Adrenal gland (tissue), 12 donors: Measurements from ENCODE around the gene MAML3. TPM values are rescaled to one million over a fixed set of nuclear protein-coding genes. Genes with fewer than 3 reads are reported as not detected.

Source experiments
- DNase-seq, 7 donors: peaks; one replicate each; pipeline ENCODE4 v3.0.0-alpha.2; 2019 to 2020
- H3K27ac ChIP-seq, 5 donors: fragments of 200-600 bp; sonication (generic) in 4 of 5; 1 replicate in 3 of 5; 2 replicates in 2 of 5; pipeline versions ENCODE4 v1.5.1 to v1.8.0; 2016 to 2020; ENCODE audit warnings: mild to moderate bottlenecking in 1 of 5
- H3K27me3 ChIP-seq: fragments of 200-600 bp; 2 replicates; pipeline ENCODE4 v1.8.0; 2021
- H3K36me3 ChIP-seq, 2 donors: fragments of 200-600 bp; replicated peaks in 1 of 2; 1 replicate in 1 of 2; 2 replicates in 1 of 2; pipeline versions ENCODE4 v1.5.1 to v1.8.0; 2018 to 2022
- H3K4me1 ChIP-seq, 2 donors: fragments of 200-600 bp; replicated peaks in 1 of 2; 1 replicate in 1 of 2; 2 replicates in 1 of 2; pipeline versions ENCODE4 v1.5.1 to v1.8.0; 2018 to 2021
- H3K4me3 ChIP-seq, 4 donors: fragments of 200-600 bp; sonication (generic) in 3 of 4; one replicate each; pipeline ENCODE4 v1.5.1; 2016 to 2018
- H3K9me3 ChIP-seq, 3 donors: fragments of 200-600 bp; sonication (generic) in 1 of 3; replicated peaks in 1 of 3; 1 replicate in 2 of 3; 2 replicates in 1 of 3; pipeline versions ENCODE4 v1.5.1 to v1.8.0; 2016 to 2021
- POLR2A ChIP-seq, 2 donors: fragments of 450-650 bp; IDR thresholded peaks; one replicate each; pipeline ENCODE4 v1.6.1; 2017; ENCODE audit warnings: antibody characterized with exemption in 2 of 2, mild to moderate bottlenecking in 2 of 2, moderate library complexity in 1 of 2
- WGBS, 4 donors: extraction: QIAGEN DNeasy Blood & Tissue Kit in 2 of 4; methylation state at CpG; one replicate each; pipeline versions ENCODE4 v1.1.5 to v1.1.7; 2013 to 2017; 5-methylcytosine and 5-hydroxymethylcytosine counted together
- intact Hi-C, 2 donors: fragments of 100-400 bp; cut with DNase I; formaldehyde crosslinking; loops; one replicate each; pipeline versions ENCODE4 v1.14.1 to v1.15.0; 2022 to 2023
- polyA plus RNA-seq, 3 donors: library from polyadenylated mRNA; stranded (reverse); fragments of 200-250 nt in 2 of 3; fragments of 350-450 nt in 1 of 3; fragmentation: Illumina TruSeq in 1 of 3; extraction: RNeasy Lipid Tissue Mini Kit (QIAGEN cat#74804) in 1 of 3; gene quantifications; one replicate each; pipeline ENCODE4 v1.2.3, GENCODE V29; 2013 to 2014
- total RNA-seq, 9 donors: library from RNA; depleted of rRNA in 4 of 9; stranded (reverse); fragments of >200 nt in 4 of 9; fragments of 120-200 nt in 1 of 9; fragmentation: NEBNext Ultra II Directional in 1 of 9; extraction: Animal tissue kit (Norgen Biotek cat#: 25700) in 1 of 9; gene quantifications; one replicate each; pipeline versions ENCODE4 v1.1.0 to v1.2.4, GENCODE V29; 2013 to 2023
- TF ChIP-seq, protein P1 (sequence below), 6 experiments: fragments of 450-650 bp in 4 of 6; fragments of 200-600 bp in 2 of 6; sonication (generic) in 1 of 6; IDR thresholded peaks; 1 replicate in 5 of 6; 2 replicates in 1 of 6; pipeline versions ENCODE4 v1.5.1 to v1.8.0; 2016 to 2021; ENCODE audit warnings: antibody characterized with exemption in 6 of 6, mild to moderate bottlenecking in 2 of 6, moderate library complexity in 1 of 6
- donor health status: healthy with polysubstance abuse.
- donor health status: Bipolar disorder and iron deficiency.
- donor health status: DM: yes; HTN: yes; CAD: no.
- donor health status: DM: no; HTN: no; CAD: no.
- donor health status: DM: no; HTN: no; CAD: no.
- donor health status: DM: yes; HTN: yes; CAD: no.

Gene MAML3
- total and polyA plus RNA-seq, 12 donors = 2.0 to 15.9 (median 8.4) TPM

DNA sequence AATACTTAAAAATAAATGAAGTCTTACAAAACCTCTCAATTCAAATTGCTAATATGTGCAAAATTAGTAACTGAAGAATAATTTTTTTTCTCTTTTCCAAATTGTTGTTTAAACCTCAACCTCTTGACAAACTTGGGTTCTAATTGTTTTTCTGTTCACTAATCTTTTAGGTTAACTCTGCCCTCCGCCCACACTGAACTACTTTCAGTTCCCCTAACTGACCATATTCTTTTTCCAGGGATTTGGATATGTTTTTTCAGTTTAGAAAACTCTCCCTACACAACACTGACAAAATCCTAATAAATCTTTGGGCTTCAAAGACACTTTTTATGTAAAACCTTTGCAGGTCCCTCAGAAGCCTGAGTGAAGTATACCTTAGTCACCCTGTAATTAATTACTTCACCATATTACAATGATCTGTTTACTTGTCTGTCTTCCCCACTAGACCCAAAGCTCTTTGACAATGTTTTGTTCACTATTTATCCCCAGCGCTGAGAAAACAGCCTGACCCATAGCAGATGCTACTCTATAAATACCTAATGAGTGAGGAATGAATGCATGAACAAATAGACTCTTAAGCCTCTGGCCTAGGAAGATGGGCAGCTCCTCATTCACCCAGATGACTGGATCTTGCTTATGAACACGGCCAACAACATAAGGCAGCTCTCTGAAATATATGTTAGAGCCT lies 134.9 kb downstream of the MAML3 start:
- WGBS, 4 donors = 72 to 84% (median 80%) methylated on average over 3 of the region's 3 CpGs
- no peak for TF ChIP-seq POLR2A (IDR thresholded peaks at IDR 0.05)
- TF ChIP-seq, protein P1, sequence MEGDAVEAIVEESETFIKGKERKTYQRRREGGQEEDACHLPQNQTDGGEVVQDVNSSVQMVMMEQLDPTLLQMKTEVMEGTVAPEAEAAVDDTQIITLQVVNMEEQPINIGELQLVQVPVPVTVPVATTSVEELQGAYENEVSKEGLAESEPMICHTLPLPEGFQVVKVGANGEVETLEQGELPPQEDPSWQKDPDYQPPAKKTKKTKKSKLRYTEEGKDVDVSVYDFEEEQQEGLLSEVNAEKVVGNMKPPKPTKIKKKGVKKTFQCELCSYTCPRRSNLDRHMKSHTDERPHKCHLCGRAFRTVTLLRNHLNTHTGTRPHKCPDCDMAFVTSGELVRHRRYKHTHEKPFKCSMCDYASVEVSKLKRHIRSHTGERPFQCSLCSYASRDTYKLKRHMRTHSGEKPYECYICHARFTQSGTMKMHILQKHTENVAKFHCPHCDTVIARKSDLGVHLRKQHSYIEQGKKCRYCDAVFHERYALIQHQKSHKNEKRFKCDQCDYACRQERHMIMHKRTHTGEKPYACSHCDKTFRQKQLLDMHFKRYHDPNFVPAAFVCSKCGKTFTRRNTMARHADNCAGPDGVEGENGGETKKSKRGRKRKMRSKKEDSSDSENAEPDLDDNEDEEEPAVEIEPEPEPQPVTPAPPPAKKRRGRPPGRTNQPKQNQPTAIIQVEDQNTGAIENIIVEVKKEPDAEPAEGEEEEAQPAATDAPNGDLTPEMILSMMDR (IDR thresholded peaks at IDR 0.05) = no peak
- intact Hi-C loops = no loop called here
- DNase-seq = no peak
- Histone ChIP-seq H3K36me3 (no peaks in the 10 kb centered on the region), H3K9me3 (no peaks in the 10 kb centered on the region), H3K27me3 (no peaks in the 10 kb centered on the region), H3K4me3 (no peak overlapping the region), H3K4me1 (peaks cover 0 to 29% of the 10 kb centered on the region in 2 donors), H3K27ac (no peak overlapping the region)

GRCh38 chr4:140014284-140014683 lies 139.7 kb downstream of the MAML3 start:
- WGBS, 4 donors = 93 to 95% (median 95%) methylated on average over 5 of the region's 5 CpGs
- DNase-seq = no peak
- intact Hi-C loops = no loop called here

GRCh38 chr4:140012688-140013486 lies 141.1 kb downstream of the MAML3 start:
- DNase-seq = peak; percentile 38 to 80 (median 54)

More at GRCh38 chr4:140014284-140014683, 139.7 kb downstream of the MAML3 start:
- Histone ChIP-seq H3K36me3 (no peaks in the 10 kb centered on the region), H3K27ac (no peak overlapping the region), H3K4me1 (peaks cover 0 to 15% of the 10 kb centered on the region in 2 donors), H3K9me3 (no peaks in the 10 kb centered on the region), H3K27me3 (no peaks in the 10 kb centered on the region), H3K4me3 (no peak overlapping the region)
- no peak for TF ChIP-seq POLR2A (IDR thresholded peaks at IDR 0.05)
- TF ChIP-seq, protein P1 (IDR thresholded peaks at IDR 0.05) = no peak

DNA sequence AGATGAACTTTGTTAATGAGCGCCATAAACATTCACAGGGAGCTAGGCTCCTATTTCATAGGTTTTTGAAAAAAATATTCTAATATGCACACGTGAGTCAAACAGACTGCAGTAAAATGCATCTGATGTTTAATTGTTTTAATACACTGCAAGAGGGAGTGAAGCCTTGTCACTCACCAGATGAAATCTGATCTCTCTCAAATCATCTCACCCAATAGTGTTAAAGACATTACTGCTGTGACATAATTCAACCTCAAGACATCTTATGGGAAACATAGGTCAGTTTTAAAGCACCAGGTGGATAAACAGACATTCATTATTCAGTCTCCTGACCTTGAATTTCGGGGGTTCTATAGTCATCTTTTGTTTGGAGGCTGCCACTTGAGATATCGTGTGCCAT lies 148.3 kb downstream of the MAML3 start:
- 73 to 80% (median 75%) methylated on average over 4 of the region's 4 CpGs for WGBS, 4 donors
- DNase-seq = no peak
- Histone ChIP-seq H3K9me3 (no peaks in the 10 kb centered on the region), H3K4me3 (no peak overlapping the region), H3K27ac (no peak overlapping the region), H3K27me3 (no peaks in the 10 kb centered on the region), H3K4me1 (peaks cover 4 to 12% of the 10 kb centered on the region in 2 donors), H3K36me3 (no peaks in the 10 kb centered on the region)
- no peak for TF ChIP-seq POLR2A (IDR thresholded peaks at IDR 0.05)
- TF ChIP-seq, protein P1 (IDR thresholded peaks at IDR 0.05) = no peak
- intact Hi-C loops = no loop called here

More at GRCh38 chr4:140012688-140013486, 141.1 kb downstream of the MAML3 start:
- Histone ChIP-seq H3K9me3 (no peaks in the 10 kb centered on the region), H3K36me3 (no peaks in the 10 kb centered on the region), H3K4me1 (peaks cover 0 to 7% of the 10 kb centered on the region in 2 donors), H3K27ac (no peak overlapping the region), H3K4me3 (no peak overlapping the region), H3K27me3 (no peaks in the 10 kb centered on the region)
- WGBS, 4 donors = 46 to 53% (median 51%) methylated on average over 11 of the region's 11 CpGs
- intact Hi-C loops = no loop called here
- TF ChIP-seq POLR2A (IDR thresholded peaks at IDR 0.05) = no peak
- TF ChIP-seq, protein P1 (IDR thresholded peaks at IDR 0.05) = peak; percentile 8 to 67 (median 54)
